ENCODE results near the gene DNER. TPM values are rescaled to one million over a fixed set of nuclear protein-coding genes. Genes with fewer than 3 reads are reported as not detected.

DNER gene
- polyA plus RNA-seq, 1 of the 3 experiments (the other 2 are of a cell fraction) = 1.4 TPM

GRCh38 chr2:229477269-229477755 is 237.0 kb downstream of the DNER start:
- H3F3A ChIP-seq (replicated peaks; ENCODE audit: insufficient read depth) = no peaks in the 10 kb centered on the region
- H3K9me2 ChIP-seq = no peaks in the 10 kb centered on the region
- POLR2A ChIA-PET = no interaction called here
- no peaks in the 10 kb centered on the region for H3K27me3 ChIP-seq (ENCODE audit: insufficient read depth)
- no peaks in the 10 kb centered on the region for H3K36me3 ChIP-seq (replicated peaks in 1 of 2; ENCODE audit: control insufficient read depth in 1 of 2, insufficient read depth in 2 of 2, low read length in 1 of 2)
- CTCF ChIA-PET = interaction anchor here (1.2 to 1.6 kb wide), 2 partner anchors 9 to 10 kb away, joined by 3 to 4 read pairs; no protein-coding TSS in a partner anchor
- DNase-seq = no peak
- no peak overlapping the region for H3K27ac ChIP-seq (ENCODE audit: low read depth in 2 of 2, low read length in 1 of 2)
- TF ChIP-seq SMC3 (IDR thresholded peaks at IDR 0.05; ENCODE audit: low read depth, low read length) (no peak), RFX5 (IDR thresholded peaks at IDR 0.05; ENCODE audit: low read length) (no peak), GABPA (IDR thresholded peaks at IDR 0.05; ENCODE audit: low read depth) (no peak), NFIC (IDR thresholded peaks at IDR 0.05; ENCODE audit: borderline replicate concordance) (no peak), POLR2AphosphoS5 (IDR thresholded peaks at IDR 0.05; ENCODE audit: low read depth, low read length) (no peak), NRF1 (IDR thresholded peaks at IDR 0.05; ENCODE audit: low read depth, low read length) (no peak), MXI1 (IDR thresholded peaks at IDR 0.05; ENCODE audit: low read depth, low read length) (no peak), CTCF (IDR thresholded peaks at IDR 0.05) (no peak), FOSL2 (IDR thresholded peaks at IDR 0.05; ENCODE audit: borderline replicate concordance, low read depth) (no peak), MAX (IDR thresholded peaks at IDR 0.05; ENCODE audit: low read depth) (no peak)
- H4K20me1 ChIP-seq (ENCODE audit: insufficient read depth) = no peaks in the 10 kb centered on the region
- 65% methylated on average over 4 of the region's 4 CpGs for WGBS (ENCODE audit: low lambda C conversion rate)
- peaks cover 0 to 2% of the 10 kb centered on the region in 2 experiments; a peak in 2 of 4 replicates for H3K4me1 ChIP-seq (ENCODE audit: control insufficient read depth in 1 of 2, insufficient read depth in 2 of 2, low read depth in 1 of 2, low read length in 1 of 2)
- H2AFZ ChIP-seq (ENCODE audit: low read depth) = no peak overlapping the region
- no peaks in the 10 kb centered on the region for H3K79me2 ChIP-seq (ENCODE audit: insufficient read depth)
- H3K4me2 ChIP-seq = no peak overlapping the region
- H3K9me3 ChIP-seq = no peaks in the 10 kb centered on the region
- H3K9ac ChIP-seq = no peak overlapping the region
- H3K4me3 ChIP-seq (ENCODE audit: low read depth in 2 of 2, low read length in 1 of 2) = no peak overlapping the region

GRCh38 chr2:229475778-229476177 is 238.6 kb downstream of the DNER start:
- CTCF ChIA-PET = interaction anchor here (1.6 kb wide), 1 partner anchor 8 kb away, joined by 4 read pairs; no protein-coding TSS in a partner anchor
- H3K4me3 ChIP-seq (ENCODE audit: low read depth in 2 of 2, low read length in 1 of 2) = no peak overlapping the region
- DNase-seq = no peak
- TF ChIP-seq TAF1 (IDR thresholded peaks at IDR 0.05; ENCODE audit: borderline replicate concordance, low read depth, low read length) = no peak
- no peak for TF ChIP-seq REST (IDR thresholded peaks at IDR 0.05; ENCODE audit: low read depth, low read length)
- TF ChIP-seq IRF3 (IDR thresholded peaks at IDR 0.05; ENCODE audit: low read depth, low read length) = no peak
- TF ChIP-seq POLR2AphosphoS5 (IDR thresholded peaks at IDR 0.05; ENCODE audit: low read depth, low read length) = no peak
- TF ChIP-seq FOXM1 (IDR thresholded peaks at IDR 0.05; ENCODE audit: low read depth) = no peak
- no peak for TF ChIP-seq JUND (IDR thresholded peaks at IDR 0.05)
- TF ChIP-seq MAX (IDR thresholded peaks at IDR 0.05; ENCODE audit: low read depth) = no peak
- TF ChIP-seq CHD2 (IDR thresholded peaks at IDR 0.05; ENCODE audit: low read length, partially characterized antibody) = no peak
- no peak for TF ChIP-seq EP300 (IDR thresholded peaks at IDR 0.05; ENCODE audit: borderline replicate concordance in 1 of 2, low read depth in 1 of 2, low read length in 1 of 2)
- TF ChIP-seq CTCF (IDR thresholded peaks at IDR 0.05) = no peak
- no peak for TF ChIP-seq RXRA (IDR thresholded peaks at IDR 0.05; ENCODE audit: borderline replicate concordance, low read depth)

More at GRCh38 chr2:229475778-229476177, 238.6 kb downstream of the DNER start:
- WGBS (ENCODE audit: low lambda C conversion rate) = 63% methylated on average over 6 of the region's 7 CpGs
- Histone ChIP-seq H3K4me2 (no peak overlapping the region), H4K20me1 (ENCODE audit: insufficient read depth) (no peaks in the 10 kb centered on the region), H2AFZ (ENCODE audit: low read depth) (no peak overlapping the region), H3K9me2 (no peaks in the 10 kb centered on the region), H3K9me3 (no peaks in the 10 kb centered on the region), H3K36me3 (replicated peaks in 1 of 2; ENCODE audit: control insufficient read depth in 1 of 2, insufficient read depth in 2 of 2, low read length in 1 of 2) (no peaks in the 10 kb centered on the region), H3K27ac (ENCODE audit: low read depth in 2 of 2, low read length in 1 of 2) (no peak overlapping the region), H3K9ac (no peak overlapping the region), H3K27me3 (ENCODE audit: insufficient read depth) (no peaks in the 10 kb centered on the region), H3F3A (replicated peaks; ENCODE audit: insufficient read depth) (no peaks in the 10 kb centered on the region), H3K4me1 (ENCODE audit: control insufficient read depth in 1 of 2, insufficient read depth in 2 of 2, low read depth in 1 of 2, low read length in 1 of 2) (peaks cover 0 to 5% of the 10 kb centered on the region in 2 experiments; a peak in 2 of 4 replicates), H3K79me2 (ENCODE audit: insufficient read depth) (no peaks in the 10 kb centered on the region)
- POLR2A ChIA-PET = no interaction called here
